GM10248 (cell line): Measurements from ENCODE around the gene SUSD6.

Experiments
- CTCF ChIA-PET: fragments of 300-600 bp; sonication (Branson Sonifier 250); formaldehyde crosslinking; extraction: SDS; loops from one replicate; lab custom pipeline; 2021; ENCODE audit warnings: antibody characterized with exemption; lab: Yijun Ruan, JAX
- POLR2A ChIA-PET: fragments of 350-650 bp; sonication (Branson Sonifier 250); formaldehyde crosslinking; extraction: SDS; loops from one replicate; lab custom pipeline; 2020; ENCODE audit warnings: antibody characterized with exemption; lab: Yijun Ruan, JAX
- DNase-seq: peaks from one replicate; pipeline ENCODE4 v3.0.0; 2012; ENCODE audit errors: extremely low spot score
- TF ChIP-seq, protein P1 (sequence below): IDR thresholded peaks from 2 replicates; pipeline ENCODE4 v1.5.1; 2012; ENCODE audit warnings: mild to moderate bottlenecking, low read depth; ENCODE audit errors: extremely low read depth, missing control alignments, control extremely low read depth

SUSD6 gene

DNA sequence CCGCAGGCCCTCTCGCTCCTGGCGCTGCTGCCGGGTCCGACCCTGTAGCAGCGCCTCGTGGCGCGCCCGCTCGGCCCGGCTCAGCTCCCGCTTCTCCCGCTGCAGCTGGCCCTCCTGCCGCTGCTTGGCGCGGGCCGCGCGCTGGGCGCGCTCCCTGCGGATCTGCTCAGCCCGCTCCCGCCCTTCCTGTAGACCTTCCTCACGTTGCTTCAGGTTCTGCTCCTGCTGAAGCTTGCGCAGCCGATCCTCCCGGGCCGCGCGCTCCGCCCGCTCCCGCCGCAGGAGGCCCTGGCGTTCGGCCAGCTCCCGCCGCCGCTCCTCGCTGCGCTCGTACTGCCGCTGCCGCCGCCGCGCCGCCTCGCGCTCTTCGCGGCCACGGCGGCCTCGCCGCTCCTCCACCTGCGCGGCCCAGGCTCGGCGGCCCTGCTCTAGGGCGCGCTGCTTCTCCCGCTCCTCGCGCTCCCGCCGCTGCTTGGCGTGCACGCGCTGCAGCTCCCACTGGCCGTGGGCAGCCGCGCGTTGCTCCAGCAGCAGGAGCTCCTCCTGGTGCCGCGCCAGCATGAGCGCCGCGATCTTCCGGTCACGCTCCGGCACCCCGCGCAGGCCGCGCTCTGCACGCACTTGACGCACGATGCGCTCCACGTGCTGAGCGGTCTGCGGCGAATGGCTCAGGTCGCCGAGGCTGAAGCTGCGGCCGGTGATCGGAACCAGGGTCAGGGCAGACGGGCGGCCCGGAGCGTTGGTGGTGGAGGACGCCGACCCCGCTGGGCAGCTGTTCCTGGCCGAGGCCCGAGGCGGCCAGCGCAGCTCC is 39.2 kb upstream of the SUSD6 start:
- ChIA-PET POLR2A (interaction anchor here (0.6 kb wide), 1 partner anchor 13 kb away, joined by 3 read pairs; no protein-coding TSS in a partner anchor), CTCF (interaction anchor here (0.7 to 4.7 kb wide), 6 partner anchors 9 to 333 kb away, joined by 3 to 41 read pairs (median 4); no protein-coding TSS in a partner anchor)
- TF ChIP-seq, protein P1, sequence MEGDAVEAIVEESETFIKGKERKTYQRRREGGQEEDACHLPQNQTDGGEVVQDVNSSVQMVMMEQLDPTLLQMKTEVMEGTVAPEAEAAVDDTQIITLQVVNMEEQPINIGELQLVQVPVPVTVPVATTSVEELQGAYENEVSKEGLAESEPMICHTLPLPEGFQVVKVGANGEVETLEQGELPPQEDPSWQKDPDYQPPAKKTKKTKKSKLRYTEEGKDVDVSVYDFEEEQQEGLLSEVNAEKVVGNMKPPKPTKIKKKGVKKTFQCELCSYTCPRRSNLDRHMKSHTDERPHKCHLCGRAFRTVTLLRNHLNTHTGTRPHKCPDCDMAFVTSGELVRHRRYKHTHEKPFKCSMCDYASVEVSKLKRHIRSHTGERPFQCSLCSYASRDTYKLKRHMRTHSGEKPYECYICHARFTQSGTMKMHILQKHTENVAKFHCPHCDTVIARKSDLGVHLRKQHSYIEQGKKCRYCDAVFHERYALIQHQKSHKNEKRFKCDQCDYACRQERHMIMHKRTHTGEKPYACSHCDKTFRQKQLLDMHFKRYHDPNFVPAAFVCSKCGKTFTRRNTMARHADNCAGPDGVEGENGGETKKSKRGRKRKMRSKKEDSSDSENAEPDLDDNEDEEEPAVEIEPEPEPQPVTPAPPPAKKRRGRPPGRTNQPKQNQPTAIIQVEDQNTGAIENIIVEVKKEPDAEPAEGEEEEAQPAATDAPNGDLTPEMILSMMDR = no peak
- DNase-seq = no peak

DNA sequence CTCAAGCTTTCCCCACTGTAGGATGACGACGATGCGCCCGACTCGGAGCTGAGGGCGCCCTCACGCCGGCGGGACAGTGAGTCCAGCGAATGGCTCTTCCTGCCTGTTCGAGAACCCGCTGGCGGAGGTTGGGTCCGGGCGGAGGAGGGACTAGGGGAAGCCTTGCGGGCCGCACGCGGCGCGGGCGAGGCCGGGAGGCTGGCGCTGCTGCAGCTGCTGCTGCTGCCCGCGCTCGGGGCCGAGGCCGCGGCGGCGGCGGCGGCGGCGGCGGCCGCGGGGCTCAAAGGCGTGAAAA is 38.6 kb upstream of the SUSD6 start:
- POLR2A ChIA-PET = interaction anchor here (0.6 kb wide), 1 partner anchor 13 kb away, joined by 3 read pairs; no protein-coding TSS in a partner anchor
- CTCF ChIA-PET = interaction anchor here (1.0 to 4.7 kb wide), 4 partner anchors 8 to 331 kb away, joined by 3 to 41 read pairs (median 7); no protein-coding TSS in a partner anchor
- TF ChIP-seq, protein P1 = no peak
- DNase-seq = no peak

DNA sequence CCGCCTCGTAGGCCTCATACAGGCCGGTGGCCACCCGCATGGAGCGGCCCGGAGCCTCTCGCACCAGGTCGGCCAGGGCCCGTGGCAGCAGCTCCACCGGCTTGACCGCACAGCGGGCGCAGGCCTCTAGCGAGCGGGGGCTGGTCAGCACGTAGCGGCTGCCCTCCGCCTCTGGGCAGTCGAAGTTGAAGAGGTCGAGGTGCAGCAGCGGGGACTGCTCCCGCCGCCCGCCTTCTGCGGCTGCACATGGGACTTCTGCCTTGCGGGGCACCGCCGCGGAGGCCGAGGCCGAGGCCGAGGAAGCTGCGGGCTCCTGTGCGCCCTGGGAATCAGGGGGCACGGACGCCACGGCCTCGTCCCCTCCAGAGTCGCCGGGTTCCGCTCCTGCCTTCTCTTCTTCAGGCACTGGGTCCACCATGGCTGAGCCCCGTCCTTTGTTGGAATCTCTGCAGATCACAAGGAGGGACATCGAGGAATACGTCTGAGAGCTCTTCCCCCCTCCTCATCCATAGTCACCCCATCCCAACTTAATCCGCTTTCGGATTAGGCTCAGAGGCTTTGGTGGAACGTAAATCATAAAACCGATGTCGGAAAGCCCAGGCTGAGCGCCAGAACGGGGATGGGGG is 38.1 kb upstream of the SUSD6 start:
- ChIA-PET CTCF (interaction anchor here (1.0 to 4.7 kb wide), 10 partner anchors 8 to 331 kb away, joined by 3 to 41 read pairs (median 5); no protein-coding TSS in a partner anchor), POLR2A (no interaction called here)
- TF ChIP-seq, protein P1 = no peak

DNA sequence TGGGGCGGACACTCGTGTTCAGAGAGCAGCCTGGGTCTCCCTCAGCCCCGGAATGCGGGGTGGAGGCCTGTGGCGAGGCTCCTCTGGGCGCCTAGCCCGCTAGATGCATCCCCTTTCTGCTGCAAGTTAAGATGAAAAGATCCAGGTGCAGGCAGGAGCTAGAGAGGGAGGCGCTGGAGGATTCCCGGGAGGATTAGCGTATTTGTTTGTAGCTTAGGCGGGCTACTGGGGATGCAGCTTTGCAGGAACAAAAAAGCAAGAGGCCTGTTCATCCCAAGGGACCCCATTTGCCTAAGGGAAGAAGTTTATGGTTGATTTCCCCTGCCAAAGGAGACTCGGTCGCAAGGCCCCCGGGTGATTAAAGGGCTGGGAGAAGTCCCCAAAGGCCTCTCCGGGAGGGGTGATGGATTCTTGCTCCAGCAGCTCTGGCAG is 37.5 kb upstream of the SUSD6 start:
- TF ChIP-seq, protein P1 = no peak
- ChIA-PET CTCF (interaction anchor here (0.7 to 4.7 kb wide), 11 partner anchors 11 to 339 kb away, joined by 3 to 41 read pairs (median 5); no protein-coding TSS in a partner anchor), POLR2A (no interaction called here)
- no peak for DNase-seq

More for the DNA sequence above, 38.1 kb upstream of the SUSD6 start:
- no peak for DNase-seq

- DNase-seq = peak; percentile 83
- TF ChIP-seq, protein P1 = peak; percentile 90
- POLR2A ChIA-PET = no interaction called here
- CTCF ChIA-PET = interaction anchor here (0.7 to 4.7 kb wide), 13 partner anchors 10 to 339 kb away, joined by 3 to 41 read pairs (median 5); no protein-coding TSS in a partner anchor
Measured at GRCh38 chr14:69574263-69574953, 37.0 kb upstream of the SUSD6 start, which contains the start of gene CCDC177. Gene CCDC177 (minus strand): TSS chr14:69574871. CDS start chr14:69573622, 1,249 bp downstream.

DNA sequence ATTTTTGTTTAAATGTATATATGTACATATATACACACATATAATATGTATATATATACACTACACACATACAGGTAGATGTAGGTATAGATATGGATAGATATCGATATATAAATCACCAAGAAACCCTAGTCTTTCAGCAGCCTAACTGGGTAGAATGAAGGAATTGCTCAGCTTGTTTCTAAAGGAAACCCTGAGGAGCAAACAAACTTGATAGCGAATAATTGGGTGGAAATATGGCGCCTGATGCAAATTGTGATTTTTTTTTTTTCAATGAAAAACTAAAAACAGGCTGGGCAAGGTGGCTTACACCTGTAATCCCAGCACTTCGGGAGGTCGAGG is 36.5 kb upstream of the SUSD6 start:
- TF ChIP-seq, protein P1 = no peak
- DNase-seq = no peak
- CTCF ChIA-PET = interaction anchor here (1.0 to 4.7 kb wide), 10 partner anchors 10 to 340 kb away, joined by 3 to 41 read pairs (median 4); no protein-coding TSS in a partner anchor
- POLR2A ChIA-PET = no interaction called here
